ENCODE results near the gene OSBPL7. TPM values are rescaled to one million over a fixed set of nuclear protein-coding genes. Genes with fewer than 3 reads are reported as not detected.

Gene OSBPL7
- total RNA-seq, 1 experiment from 2014 or later: 20.5 TPM

GRCh38 chr17:47840001-47840741, 18.6 kb upstream of the OSBPL7 start:
- Histone ChIP-seq H2AFZ (ENCODE audit: low read depth, low read length, poor library complexity, severe bottlenecking) (peak overlapping the region; percentile 92), H3K79me2 (ENCODE audit: insufficient read depth, low read length) (peaks cover 6% of the 10 kb centered on the region; the same call in 1 of the 2 replicates), H3K9me3 (ENCODE audit: control insufficient read depth in 1 of 2, insufficient read depth in 1 of 2, low read depth in 1 of 2, low read length in 2 of 2) (no peaks in the 10 kb centered on the region), H3K36me3 (ENCODE audit: control insufficient read depth in 1 of 2, insufficient read depth in 2 of 2, low read length in 2 of 2) (peaks cover 0 to 12% of the 10 kb centered on the region in 2 experiments; a peak in 1 of 4 replicates), H3K9ac (ENCODE audit: low read length) (peak overlapping the region; percentile 82), H3K27ac (ENCODE audit: low read depth, low read length) (peak overlapping the region; percentile 69), H3K4me3 (replicated peaks in 1 of 2; ENCODE audit: low read depth in 1 of 2, low read length in 2 of 2) (peak overlapping the region; percentile 94 to 98), H3K4me2 (ENCODE audit: low read length) (peak overlapping the region; percentile 97), H4K20me1 (ENCODE audit: insufficient read depth) (no peaks in the 10 kb centered on the region), H3K4me1 (ENCODE audit: control insufficient read depth in 1 of 2, insufficient read depth in 2 of 2, low read length in 2 of 2) (peaks cover 25 to 45% of the 10 kb centered on the region in 2 experiments), H3K9me2 (ENCODE audit: insufficient read depth) (no peaks in the 10 kb centered on the region), H3K27me3 (ENCODE audit: insufficient read depth, low read length) (no peaks in the 10 kb centered on the region)
- TF ChIP-seq FOSL1 (IDR thresholded peaks at IDR 0.05; ENCODE audit: low read depth) (no peak), ZFX (IDR thresholded peaks at IDR 0.05) (no peak), POLR2A (IDR thresholded peaks at IDR 0.05; ENCODE audit: borderline replicate concordance, extremely low read depth, insufficient read depth, insufficient read length) (no peak), SIN3A (IDR thresholded peaks at IDR 0.05; ENCODE audit: low read depth) (no peak), SP1 (IDR thresholded peaks at IDR 0.05; ENCODE audit: low read depth) (no peak), RAD21 (IDR thresholded peaks at IDR 0.05; ENCODE audit: low read depth) (no peak), POLR2AphosphoS5 (IDR thresholded peaks at IDR 0.05; ENCODE audit: low read depth, low read length) (no peak), YY1 (IDR thresholded peaks at IDR 0.05; ENCODE audit: extremely low read depth, insufficient replicate concordance, low read depth, low read length) (no peak), MAX (IDR thresholded peaks at IDR 0.05) (no peak), EZH2 (IDR thresholded peaks at IDR 0.05) (no peak)
- TF ChIP-seq, protein P1, sequence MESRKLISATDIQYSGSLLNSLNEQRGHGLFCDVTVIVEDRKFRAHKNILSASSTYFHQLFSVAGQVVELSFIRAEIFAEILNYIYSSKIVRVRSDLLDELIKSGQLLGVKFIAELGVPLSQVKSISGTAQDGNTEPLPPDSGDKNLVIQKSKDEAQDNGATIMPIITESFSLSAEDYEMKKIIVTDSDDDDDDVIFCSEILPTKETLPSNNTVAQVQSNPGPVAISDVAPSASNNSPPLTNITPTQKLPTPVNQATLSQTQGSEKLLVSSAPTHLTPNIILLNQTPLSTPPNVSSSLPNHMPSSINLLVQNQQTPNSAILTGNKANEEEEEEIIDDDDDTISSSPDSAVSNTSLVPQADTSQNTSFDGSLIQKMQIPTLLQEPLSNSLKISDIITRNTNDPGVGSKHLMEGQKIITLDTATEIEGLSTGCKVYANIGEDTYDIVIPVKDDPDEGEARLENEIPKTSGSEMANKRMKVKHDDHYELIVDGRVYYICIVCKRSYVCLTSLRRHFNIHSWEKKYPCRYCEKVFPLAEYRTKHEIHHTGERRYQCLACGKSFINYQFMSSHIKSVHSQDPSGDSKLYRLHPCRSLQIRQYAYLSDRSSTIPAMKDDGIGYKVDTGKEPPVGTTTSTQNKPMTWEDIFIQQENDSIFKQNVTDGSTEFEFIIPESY (IDR thresholded peaks at IDR 0.05; ENCODE audit: extremely low read depth, insufficient replicate concordance, low read length): no peak
- TF ChIP-seq, protein P2, sequence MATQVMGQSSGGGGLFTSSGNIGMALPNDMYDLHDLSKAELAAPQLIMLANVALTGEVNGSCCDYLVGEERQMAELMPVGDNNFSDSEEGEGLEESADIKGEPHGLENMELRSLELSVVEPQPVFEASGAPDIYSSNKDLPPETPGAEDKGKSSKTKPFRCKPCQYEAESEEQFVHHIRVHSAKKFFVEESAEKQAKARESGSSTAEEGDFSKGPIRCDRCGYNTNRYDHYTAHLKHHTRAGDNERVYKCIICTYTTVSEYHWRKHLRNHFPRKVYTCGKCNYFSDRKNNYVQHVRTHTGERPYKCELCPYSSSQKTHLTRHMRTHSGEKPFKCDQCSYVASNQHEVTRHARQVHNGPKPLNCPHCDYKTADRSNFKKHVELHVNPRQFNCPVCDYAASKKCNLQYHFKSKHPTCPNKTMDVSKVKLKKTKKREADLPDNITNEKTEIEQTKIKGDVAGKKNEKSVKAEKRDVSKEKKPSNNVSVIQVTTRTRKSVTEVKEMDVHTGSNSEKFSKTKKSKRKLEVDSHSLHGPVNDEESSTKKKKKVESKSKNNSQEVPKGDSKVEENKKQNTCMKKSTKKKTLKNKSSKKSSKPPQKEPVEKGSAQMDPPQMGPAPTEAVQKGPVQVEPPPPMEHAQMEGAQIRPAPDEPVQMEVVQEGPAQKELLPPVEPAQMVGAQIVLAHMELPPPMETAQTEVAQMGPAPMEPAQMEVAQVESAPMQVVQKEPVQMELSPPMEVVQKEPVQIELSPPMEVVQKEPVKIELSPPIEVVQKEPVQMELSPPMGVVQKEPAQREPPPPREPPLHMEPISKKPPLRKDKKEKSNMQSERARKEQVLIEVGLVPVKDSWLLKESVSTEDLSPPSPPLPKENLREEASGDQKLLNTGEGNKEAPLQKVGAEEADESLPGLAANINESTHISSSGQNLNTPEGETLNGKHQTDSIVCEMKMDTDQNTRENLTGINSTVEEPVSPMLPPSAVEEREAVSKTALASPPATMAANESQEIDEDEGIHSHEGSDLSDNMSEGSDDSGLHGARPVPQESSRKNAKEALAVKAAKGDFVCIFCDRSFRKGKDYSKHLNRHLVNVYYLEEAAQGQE (IDR thresholded peaks at IDR 0.05; ENCODE audit: low read depth): no peak
- intact Hi-C loops (cut with micrococcal nuclease): loop anchor here (1.0 to 5.0 kb wide), 2 partner anchors 64 to 292 kb away; no protein-coding TSS in a partner anchor
- CTCF ChIA-PET: interaction anchor here (0.7 to 12.6 kb wide), 13 partner anchors 9 to 186 kb away, joined by 3 to 393 read pairs (median 6); partner anchors contain the start of genes CDK5RAP3, LRRC46, MRPL10 and OSBPL7
- DNase-seq (ENCODE audit: low read depth, low spot score): no peak
- no peak for ATAC-seq
- RAD21 ChIA-PET (ENCODE audit: low non-redundant PET in 1 of 2, low total read pairs in 2 of 2, uncharacterized antibody in 2 of 2, unreplicated experiment in 2 of 2): interaction anchor here (0.6 to 4.5 kb wide), 8 partner anchors 9 to 178 kb away, joined by 3 to 43 read pairs (median 4); partner anchors contain the start of genes LRRC46 (in 1 of the 2), MRPL10 (in 1 of the 2) and SP2 (in 1 of the 2)
- BruUV-seq (replicated peaks): no TSS peak
- POLR2A ChIA-PET: interaction anchor here (1.2 to 3.5 kb wide), 7 partner anchors 9 to 55 kb away, joined by 3 to 24 read pairs (median 6); partner anchors contain the start of genes LRRC46, MRPL10, SP2 and SP6

All from HCT116 (cell line).